ENCODE data around the gene RHEBL1.
A peak's percentile ranks its signal among the peaks of the same experiment; 100 is the strongest.

RHEBL1 gene

GRCh38 chr12:49084438-49084837 is 14.7 kb upstream of the RHEBL1 start:
- Histone ChIP-seq H3K36me3 (ENCODE audit: control insufficient read depth in 1 of 2, insufficient read depth in 2 of 2, low read depth in 1 of 2, low read length in 2 of 2) (no peaks in the 10 kb centered on the region), H3K4ac (ENCODE audit: low read depth in 1 of 2, low read length in 2 of 2) (no peak overlapping the region), H3K27ac (ENCODE audit: low read length, poor library complexity, severe bottlenecking) (no peak overlapping the region), H3K23ac (ENCODE audit: low read length in 2 of 2) (no peak overlapping the region), H2BK5ac (ENCODE audit: low read depth, low read length, poor library complexity, severe bottlenecking) (no peak overlapping the region), H2AK5ac (ENCODE audit: low read length, severe bottlenecking) (no peak overlapping the region), H3K14ac (ENCODE audit: low read length in 2 of 2) (no peak overlapping the region), H3K79me1 (replicated peaks; ENCODE audit: low read length, poor library complexity, severe bottlenecking) (no peaks in the 10 kb centered on the region), H2BK15ac (ENCODE audit: low read depth, poor library complexity, severe bottlenecking) (no peak overlapping the region), H2AFZ (ENCODE audit: low read depth, low read length) (no peak overlapping the region), H3K4me3 (ENCODE audit: insufficient read depth in 1 of 2, low read depth in 1 of 2, low read length in 2 of 2) (no peak overlapping the region), H4K8ac (ENCODE audit: low read length) (no peak overlapping the region), H2BK12ac (ENCODE audit: low read length in 2 of 2) (no peak overlapping the region), H3K9ac (ENCODE audit: low read length) (no peak overlapping the region), H3K18ac (ENCODE audit: low read depth in 1 of 2, low read length in 2 of 2) (no peak overlapping the region), H4K91ac (ENCODE audit: low read length) (no peak overlapping the region), H3K4me1 (ENCODE audit: control insufficient read depth, insufficient read depth, low read depth, low read length) (peaks cover 5% of the 10 kb centered on the region), H3K9me3 (ENCODE audit: control insufficient read depth, low read length) (no peaks in the 10 kb centered on the region), H3K27me3 (ENCODE audit: control insufficient read depth in 1 of 2, insufficient read depth in 1 of 2, low read length in 2 of 2) (peaks cover 21 to 35% of the 10 kb centered on the region in 2 experiments), H2BK120ac (ENCODE audit: low read depth, low read length) (no peak overlapping the region), H3K4me2 (ENCODE audit: low read length, poor library complexity, severe bottlenecking) (no peak overlapping the region)
- 100% methylated on average over 3 of the region's 3 CpGs for WGBS
- DNase-seq: no peak

- no peak overlapping the region for H2AFZ ChIP-seq (ENCODE audit: low read depth, low read length)
- no peak overlapping the region for H4K8ac ChIP-seq (ENCODE audit: low read length)
- no peak for DNase-seq
- H3K18ac ChIP-seq (ENCODE audit: low read depth in 1 of 2, low read length in 2 of 2): no peak overlapping the region
- no peak overlapping the region for H3K4me3 ChIP-seq (ENCODE audit: insufficient read depth in 1 of 2, low read depth in 1 of 2, low read length in 2 of 2)
- no peak overlapping the region for H3K14ac ChIP-seq (ENCODE audit: low read length in 2 of 2)
- H2BK15ac ChIP-seq (ENCODE audit: low read depth, poor library complexity, severe bottlenecking): no peak overlapping the region
- H2BK5ac ChIP-seq (ENCODE audit: low read depth, low read length, poor library complexity, severe bottlenecking): no peak overlapping the region
- H3K27ac ChIP-seq (ENCODE audit: low read length, poor library complexity, severe bottlenecking): no peak overlapping the region
- H3K79me1 ChIP-seq (replicated peaks; ENCODE audit: low read length, poor library complexity, severe bottlenecking): no peaks in the 10 kb centered on the region
- H2BK120ac ChIP-seq (ENCODE audit: low read depth, low read length): no peak overlapping the region
- no peaks in the 10 kb centered on the region for H3K9me3 ChIP-seq (ENCODE audit: control insufficient read depth, low read length)
- no peak overlapping the region for H3K4me2 ChIP-seq (ENCODE audit: low read length, poor library complexity, severe bottlenecking)
- no peak overlapping the region for H2BK12ac ChIP-seq (ENCODE audit: low read length in 2 of 2)
- no peaks in the 10 kb centered on the region for H3K4me1 ChIP-seq (ENCODE audit: control insufficient read depth, insufficient read depth, low read depth, low read length)
- H4K91ac ChIP-seq (ENCODE audit: low read length): no peak overlapping the region
- H2AK5ac ChIP-seq (ENCODE audit: low read length, severe bottlenecking): no peak overlapping the region
- H3K27me3 ChIP-seq (ENCODE audit: control insufficient read depth in 1 of 2, insufficient read depth in 1 of 2, low read length in 2 of 2): peaks cover 12 to 18% of the 10 kb centered on the region in 2 experiments
- H3K36me3 ChIP-seq (ENCODE audit: control insufficient read depth in 1 of 2, insufficient read depth in 2 of 2, low read depth in 1 of 2, low read length in 2 of 2): no peaks in the 10 kb centered on the region
- 50% methylated on average over 1 of the region's 1 CpG for WGBS
- H3K4ac ChIP-seq (ENCODE audit: low read depth in 1 of 2, low read length in 2 of 2): no peak overlapping the region
- no peak overlapping the region for H3K23ac ChIP-seq (ENCODE audit: low read length in 2 of 2)
- H3K9ac ChIP-seq (ENCODE audit: low read length): no peak overlapping the region
These were observed 10.0 kb upstream of the RHEBL1 start for GRCh38 chr12:49079793-49080192.

- H3K27ac ChIP-seq (ENCODE audit: low read length, poor library complexity, severe bottlenecking): no peak overlapping the region
- H3K27me3 ChIP-seq (ENCODE audit: control insufficient read depth in 1 of 2, insufficient read depth in 1 of 2, low read length in 2 of 2): no peaks in the 10 kb centered on the region
- H3K14ac ChIP-seq (ENCODE audit: low read length in 2 of 2): no peak overlapping the region
- no peak overlapping the region for H2BK12ac ChIP-seq (ENCODE audit: low read length in 2 of 2)
- no peak overlapping the region for H3K18ac ChIP-seq (ENCODE audit: low read depth in 1 of 2, low read length in 2 of 2)
- no peak overlapping the region for H3K9ac ChIP-seq (ENCODE audit: low read length)
- no peak overlapping the region for H2BK15ac ChIP-seq (ENCODE audit: low read depth, poor library complexity, severe bottlenecking)
- no peak overlapping the region for H2AFZ ChIP-seq (ENCODE audit: low read depth, low read length)
- H3K4me3 ChIP-seq (ENCODE audit: insufficient read depth in 1 of 2, low read depth in 1 of 2, low read length in 2 of 2): no peak overlapping the region
- H4K8ac ChIP-seq (ENCODE audit: low read length): no peak overlapping the region
- DNase-seq: no peak
- H2BK120ac ChIP-seq (ENCODE audit: low read depth, low read length): no peak overlapping the region
- H3K23ac ChIP-seq (ENCODE audit: low read length in 2 of 2): no peak overlapping the region
- no peak overlapping the region for H2BK5ac ChIP-seq (ENCODE audit: low read depth, low read length, poor library complexity, severe bottlenecking)
- WGBS: 95% methylated on average over 6 of the region's 11 CpGs
- H3K36me3 ChIP-seq (ENCODE audit: control insufficient read depth in 1 of 2, insufficient read depth in 2 of 2, low read depth in 1 of 2, low read length in 2 of 2): no peaks in the 10 kb centered on the region
- no peaks in the 10 kb centered on the region for H3K9me3 ChIP-seq (ENCODE audit: control insufficient read depth, low read length)
- H2AK5ac ChIP-seq (ENCODE audit: low read length, severe bottlenecking): no peak overlapping the region
- no peaks in the 10 kb centered on the region for H3K79me1 ChIP-seq (replicated peaks; ENCODE audit: low read length, poor library complexity, severe bottlenecking)
- no peak overlapping the region for H4K91ac ChIP-seq (ENCODE audit: low read length)
- no peak overlapping the region for H3K4me2 ChIP-seq (ENCODE audit: low read length, poor library complexity, severe bottlenecking)
- H3K4ac ChIP-seq (ENCODE audit: low read depth in 1 of 2, low read length in 2 of 2): no peak overlapping the region
- H3K4me1 ChIP-seq (ENCODE audit: control insufficient read depth, insufficient read depth, low read depth, low read length): peaks cover 6% of the 10 kb centered on the region
These were observed 1.2 kb upstream of the RHEBL1 start for GRCh38 chr12:49070971-49071370.

GRCh38 chr12:49068879-49069506 is 786 bp downstream of the RHEBL1 start:
- no peaks in the 10 kb centered on the region for H3K79me1 ChIP-seq (replicated peaks; ENCODE audit: low read length, poor library complexity, severe bottlenecking)
- H3K4ac ChIP-seq (ENCODE audit: low read depth in 1 of 2, low read length in 2 of 2): no peak overlapping the region
- no peak overlapping the region for H2BK12ac ChIP-seq (ENCODE audit: low read length in 2 of 2)
- H3K4me3 ChIP-seq (ENCODE audit: insufficient read depth in 1 of 2, low read depth in 1 of 2, low read length in 2 of 2): peak overlapping the region; percentile 82 to 93
- no peaks in the 10 kb centered on the region for H3K36me3 ChIP-seq (ENCODE audit: control insufficient read depth in 1 of 2, insufficient read depth in 2 of 2, low read depth in 1 of 2, low read length in 2 of 2)
- peak overlapping the region; percentile 98 for H3K4me2 ChIP-seq (ENCODE audit: low read length, poor library complexity, severe bottlenecking)
- H3K4me1 ChIP-seq (ENCODE audit: control insufficient read depth, insufficient read depth, low read depth, low read length): peaks cover 6% of the 10 kb centered on the region
- peak overlapping the region; percentile 87 for H3K9ac ChIP-seq (ENCODE audit: low read length)
- no peak overlapping the region for H2BK120ac ChIP-seq (ENCODE audit: low read depth, low read length)
- H2BK5ac ChIP-seq (ENCODE audit: low read depth, low read length, poor library complexity, severe bottlenecking): no peak overlapping the region
- H3K27me3 ChIP-seq (ENCODE audit: control insufficient read depth in 1 of 2, insufficient read depth in 1 of 2, low read length in 2 of 2): no peaks in the 10 kb centered on the region
- DNase-seq: no peak
- peak overlapping the region; percentile 99 for H2AFZ ChIP-seq (ENCODE audit: low read depth, low read length)
- no peak overlapping the region for H4K8ac ChIP-seq (ENCODE audit: low read length)
- H3K27ac ChIP-seq (ENCODE audit: low read length, poor library complexity, severe bottlenecking): no peak overlapping the region
- H4K91ac ChIP-seq (ENCODE audit: low read length): no peak overlapping the region
- 20% methylated on average over 20 of the region's 21 CpGs for WGBS
- H3K18ac ChIP-seq (ENCODE audit: low read depth in 1 of 2, low read length in 2 of 2): no peak overlapping the region
- no peaks in the 10 kb centered on the region for H3K9me3 ChIP-seq (ENCODE audit: control insufficient read depth, low read length)
- H2BK15ac ChIP-seq (ENCODE audit: low read depth, poor library complexity, severe bottlenecking): no peak overlapping the region
- H3K23ac ChIP-seq (ENCODE audit: low read length in 2 of 2): peak overlapping the region in 1 of 2 experiments; percentile 23
- H3K14ac ChIP-seq (ENCODE audit: low read length in 2 of 2): no peak overlapping the region
- no peak overlapping the region for H2AK5ac ChIP-seq (ENCODE audit: low read length, severe bottlenecking)

Data from mesenchymal stem cell (in vitro differentiated cells and primary cell).